ENCODE data around the gene MRPL19. TPM values are rescaled to one million over a fixed set of nuclear protein-coding genes. Genes with fewer than 3 reads are reported as not detected.

The MRPL19 gene
- total RNA-seq, 1 experiment from 2014 or later = 73.0 TPM

DNA sequence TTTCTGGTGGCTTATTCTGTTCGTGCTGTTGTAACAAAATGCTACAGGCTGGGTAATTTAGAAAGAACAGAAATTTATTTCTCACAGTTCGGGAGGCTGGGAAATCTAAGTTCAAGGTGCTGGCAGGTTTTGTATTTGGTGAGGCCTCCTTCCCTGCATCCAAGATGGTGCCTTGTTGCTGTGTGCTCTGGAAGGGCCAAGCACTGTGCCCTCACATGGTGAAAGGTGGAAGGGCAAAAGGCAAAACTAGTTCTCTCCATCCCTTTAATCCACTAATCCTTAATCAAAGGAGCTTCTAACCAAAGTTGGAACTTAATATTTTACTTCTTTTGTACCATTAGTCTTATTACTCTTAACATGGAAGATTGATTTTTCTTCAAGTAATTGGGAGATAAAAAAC, 7.4 kb downstream of the MRPL19 start:
- no peak overlapping the region for H3K4me2 ChIP-seq (ENCODE audit: insufficient read depth, insufficient read length, low read length)
- H3K36me3 Mint-ChIP-seq (ENCODE audit: insufficient read depth in 1 of 3, low read depth in 3 of 3) = peaks cover 53 to 90% (median 83%) of the 10 kb centered on the region in 3 experiments
- no peak overlapping the region for H3K4ac ChIP-seq (ENCODE audit: low read depth, low read length)
- H3K23ac ChIP-seq (ENCODE audit: insufficient read length, low read depth, low read length) = no peak overlapping the region
- H2BK20ac ChIP-seq (ENCODE audit: low read depth, low read length, poor library complexity, severe bottlenecking) = no peak overlapping the region
- no peak overlapping the region for H2BK15ac ChIP-seq (ENCODE audit: low read depth, low read length)
- H3K56ac ChIP-seq (ENCODE audit: insufficient read length, low read depth, low read length) = no peak overlapping the region
- no peaks in the 10 kb centered on the region for H3K79me1 ChIP-seq (ENCODE audit: insufficient read depth, low read depth, low read length, poor library complexity, severe bottlenecking)
- no peak for DNase-seq
- H3K27ac Mint-ChIP-seq = no peak overlapping the region
- H4K5ac ChIP-seq (ENCODE audit: insufficient read length, low read depth, low read length) = no peak overlapping the region
- no peak overlapping the region for H3K14ac ChIP-seq (ENCODE audit: insufficient read depth, low read length)
- no peak overlapping the region for H3K18ac ChIP-seq (ENCODE audit: insufficient read length, low read depth, low read length)
- no peaks in the 10 kb centered on the region for H4K20me1 ChIP-seq (ENCODE audit: control insufficient read depth, insufficient read depth, insufficient read length)
- no peak overlapping the region for H4K8ac ChIP-seq (replicated peaks; ENCODE audit: insufficient read length, low read depth, low read length)
- H2BK5ac ChIP-seq (ENCODE audit: insufficient read length, low read length) = no peak overlapping the region
- H3K4me3 Mint-ChIP-seq = no peak overlapping the region
- H3K4me1 ChIP-seq (ENCODE audit: insufficient read depth, low read length) = no peaks in the 10 kb centered on the region
- H2AFZ ChIP-seq (ENCODE audit: low read length) = no peak overlapping the region
- no peak overlapping the region for H3K27ac ChIP-seq (ENCODE audit: insufficient read length, low read depth, low read length)
- H3K79me2 ChIP-seq (ENCODE audit: insufficient read depth, low read length) = no peaks in the 10 kb centered on the region; the same call in 1 of the 2 replicates
- H3K4me1 Mint-ChIP-seq = no peaks in the 10 kb centered on the region
- H3T11ph ChIP-seq (ENCODE audit: low read length) = no peak overlapping the region
- H2AK5ac ChIP-seq (ENCODE audit: insufficient read length, low read length) = no peak overlapping the region
- no peaks in the 10 kb centered on the region for H3K9me3 Mint-ChIP-seq
- WGBS (ENCODE audit: extremely low coverage, insufficient read length, low lambda C conversion rate) = no CpG with 5 or more reads among the region's 2 CpGs
- TF ChIP-seq, protein P1, sequence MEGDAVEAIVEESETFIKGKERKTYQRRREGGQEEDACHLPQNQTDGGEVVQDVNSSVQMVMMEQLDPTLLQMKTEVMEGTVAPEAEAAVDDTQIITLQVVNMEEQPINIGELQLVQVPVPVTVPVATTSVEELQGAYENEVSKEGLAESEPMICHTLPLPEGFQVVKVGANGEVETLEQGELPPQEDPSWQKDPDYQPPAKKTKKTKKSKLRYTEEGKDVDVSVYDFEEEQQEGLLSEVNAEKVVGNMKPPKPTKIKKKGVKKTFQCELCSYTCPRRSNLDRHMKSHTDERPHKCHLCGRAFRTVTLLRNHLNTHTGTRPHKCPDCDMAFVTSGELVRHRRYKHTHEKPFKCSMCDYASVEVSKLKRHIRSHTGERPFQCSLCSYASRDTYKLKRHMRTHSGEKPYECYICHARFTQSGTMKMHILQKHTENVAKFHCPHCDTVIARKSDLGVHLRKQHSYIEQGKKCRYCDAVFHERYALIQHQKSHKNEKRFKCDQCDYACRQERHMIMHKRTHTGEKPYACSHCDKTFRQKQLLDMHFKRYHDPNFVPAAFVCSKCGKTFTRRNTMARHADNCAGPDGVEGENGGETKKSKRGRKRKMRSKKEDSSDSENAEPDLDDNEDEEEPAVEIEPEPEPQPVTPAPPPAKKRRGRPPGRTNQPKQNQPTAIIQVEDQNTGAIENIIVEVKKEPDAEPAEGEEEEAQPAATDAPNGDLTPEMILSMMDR (conservative IDR thresholded peaks at IDR 0.05) = peak; percentile 42
- H4K91ac ChIP-seq (ENCODE audit: insufficient read length, low read depth, low read length) = no peak overlapping the region
- no peak overlapping the region for H2BK120ac ChIP-seq (ENCODE audit: low read depth, low read length, poor library complexity, severe bottlenecking)
- no peaks in the 10 kb centered on the region for H3K27me3 Mint-ChIP-seq (ENCODE audit: low read depth)
- H3K23me2 ChIP-seq (ENCODE audit: insufficient read length, low read depth, low read length, poor library complexity, severe bottlenecking) = no peaks in the 10 kb centered on the region
- H3K9me3 ChIP-seq (ENCODE audit: control insufficient read depth, low read depth, low read length) = no peaks in the 10 kb centered on the region
- no peak overlapping the region for H3K9ac ChIP-seq (ENCODE audit: extremely low read depth, insufficient read length, low read length)
- H2BK12ac ChIP-seq (ENCODE audit: insufficient read length, low read depth, low read length) = no peak overlapping the region
- H3K27me3 ChIP-seq (ENCODE audit: insufficient read depth, low read length) = no peaks in the 10 kb centered on the region; the same call in 1 of the 2 replicates
